Measurements from ENCODE around the gene MLLT11.

The MLLT11 gene

GRCh38 chr1:151037032-151037431 is 23.2 kb upstream of the MLLT11 start:
- Histone ChIP-seq H3K4me3 (ENCODE audit: insufficient read depth, low read length, poor library complexity, severe bottlenecking) (no peak overlapping the region), H3K27ac (ENCODE audit: low read depth, low read length) (no peak overlapping the region), H3K36me3 (ENCODE audit: low read length) (no peaks in the 10 kb centered on the region), H3K9me2 (replicated peaks; ENCODE audit: insufficient read depth, low read length) (no peaks in the 10 kb centered on the region), H4K20me1 (ENCODE audit: low read depth, low read length) (no peaks in the 10 kb centered on the region), H3K9me3 (ENCODE audit: insufficient read depth, low read length) (no peaks in the 10 kb centered on the region), H3K27me3 (ENCODE audit: low read length) (no peaks in the 10 kb centered on the region), H2AFZ (ENCODE audit: low read depth, low read length, severe bottlenecking) (no peak overlapping the region), H3K4me2 (ENCODE audit: low read depth, low read length, poor library complexity, severe bottlenecking) (no peak overlapping the region), H3F3A (ENCODE audit: insufficient read depth) (no peaks in the 10 kb centered on the region), H3K79me2 (ENCODE audit: insufficient read depth, low read length) (no peaks in the 10 kb centered on the region), H3K9ac (ENCODE audit: low read length) (no peak overlapping the region)
- TF ChIP-seq, protein P1, sequence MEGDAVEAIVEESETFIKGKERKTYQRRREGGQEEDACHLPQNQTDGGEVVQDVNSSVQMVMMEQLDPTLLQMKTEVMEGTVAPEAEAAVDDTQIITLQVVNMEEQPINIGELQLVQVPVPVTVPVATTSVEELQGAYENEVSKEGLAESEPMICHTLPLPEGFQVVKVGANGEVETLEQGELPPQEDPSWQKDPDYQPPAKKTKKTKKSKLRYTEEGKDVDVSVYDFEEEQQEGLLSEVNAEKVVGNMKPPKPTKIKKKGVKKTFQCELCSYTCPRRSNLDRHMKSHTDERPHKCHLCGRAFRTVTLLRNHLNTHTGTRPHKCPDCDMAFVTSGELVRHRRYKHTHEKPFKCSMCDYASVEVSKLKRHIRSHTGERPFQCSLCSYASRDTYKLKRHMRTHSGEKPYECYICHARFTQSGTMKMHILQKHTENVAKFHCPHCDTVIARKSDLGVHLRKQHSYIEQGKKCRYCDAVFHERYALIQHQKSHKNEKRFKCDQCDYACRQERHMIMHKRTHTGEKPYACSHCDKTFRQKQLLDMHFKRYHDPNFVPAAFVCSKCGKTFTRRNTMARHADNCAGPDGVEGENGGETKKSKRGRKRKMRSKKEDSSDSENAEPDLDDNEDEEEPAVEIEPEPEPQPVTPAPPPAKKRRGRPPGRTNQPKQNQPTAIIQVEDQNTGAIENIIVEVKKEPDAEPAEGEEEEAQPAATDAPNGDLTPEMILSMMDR (IDR thresholded peaks at IDR 0.05; ENCODE audit: insufficient read depth, low read length, poor library complexity, severe bottlenecking), result no peak
- no peak for TF ChIP-seq EZH2phosphoT487 (conservative IDR thresholded peaks at IDR 0.05; ENCODE audit: low read length)

DNA sequence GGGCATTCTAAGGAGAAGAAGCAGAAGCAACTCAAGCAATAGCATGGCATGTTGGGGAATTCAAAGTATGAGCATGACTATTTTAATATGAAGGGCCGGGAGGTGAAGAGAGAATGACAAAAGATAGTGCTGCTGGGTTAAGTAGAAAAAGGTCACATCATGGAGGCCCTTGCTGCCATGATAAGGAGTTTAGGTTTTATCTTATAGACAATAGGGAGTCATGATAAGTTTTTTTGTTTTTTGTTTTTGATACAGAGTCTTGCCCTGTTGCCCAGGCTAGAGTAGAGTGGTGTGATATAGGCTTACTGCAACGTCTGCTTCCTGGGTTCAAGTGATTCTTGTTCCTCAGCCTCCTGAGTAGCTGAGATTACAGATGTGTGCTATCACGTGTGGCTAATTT is 20.7 kb upstream of the MLLT11 start:
- Histone ChIP-seq H3F3A (ENCODE audit: insufficient read depth) (no peaks in the 10 kb centered on the region), H3K9me3 (ENCODE audit: insufficient read depth, low read length) (no peaks in the 10 kb centered on the region), H3K36me3 (ENCODE audit: low read length) (no peaks in the 10 kb centered on the region), H3K4me3 (ENCODE audit: insufficient read depth, low read length, poor library complexity, severe bottlenecking) (no peak overlapping the region), H4K20me1 (ENCODE audit: low read depth, low read length) (no peaks in the 10 kb centered on the region), H2AFZ (ENCODE audit: low read depth, low read length, severe bottlenecking) (no peak overlapping the region), H3K4me2 (ENCODE audit: low read depth, low read length, poor library complexity, severe bottlenecking) (no peak overlapping the region), H3K79me2 (ENCODE audit: insufficient read depth, low read length) (no peaks in the 10 kb centered on the region), H3K27ac (ENCODE audit: low read depth, low read length) (no peak overlapping the region), H3K27me3 (ENCODE audit: low read length) (no peaks in the 10 kb centered on the region), H3K9ac (ENCODE audit: low read length) (no peak overlapping the region), H3K9me2 (replicated peaks; ENCODE audit: insufficient read depth, low read length) (no peaks in the 10 kb centered on the region)
- TF ChIP-seq EZH2phosphoT487 (conservative IDR thresholded peaks at IDR 0.05; ENCODE audit: low read length), result no peak
- TF ChIP-seq, protein P1 (IDR thresholded peaks at IDR 0.05; ENCODE audit: insufficient read depth, low read length, poor library complexity, severe bottlenecking), result no peak

DNA sequence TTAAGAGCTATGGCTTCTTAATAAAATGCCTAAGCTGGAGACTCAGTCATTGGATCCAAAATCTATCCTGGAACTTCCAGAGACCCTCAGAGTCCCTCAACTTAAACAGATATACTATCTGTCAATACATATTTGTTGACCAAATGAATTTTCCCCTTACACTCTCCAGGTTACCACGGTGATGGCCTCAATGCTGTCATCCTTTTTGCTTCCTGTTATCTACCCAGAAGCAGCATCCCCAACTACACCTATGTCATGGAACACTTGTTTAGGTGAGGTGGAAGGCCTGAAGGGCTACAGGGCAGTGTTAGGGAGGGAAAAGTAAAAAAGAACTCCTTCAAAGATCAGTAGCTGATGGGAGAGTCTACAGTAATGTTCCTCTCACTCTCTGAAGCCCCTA is 17.0 kb upstream of the MLLT11 start:
- Histone ChIP-seq H3K4me2 (ENCODE audit: low read depth, low read length, poor library complexity, severe bottlenecking) (no peak overlapping the region), H3K9me3 (ENCODE audit: insufficient read depth, low read length) (no peaks in the 10 kb centered on the region), H3F3A (ENCODE audit: insufficient read depth) (no peaks in the 10 kb centered on the region), H3K79me2 (ENCODE audit: insufficient read depth, low read length) (no peaks in the 10 kb centered on the region), H3K9me2 (replicated peaks; ENCODE audit: insufficient read depth, low read length) (no peaks in the 10 kb centered on the region), H3K4me3 (ENCODE audit: insufficient read depth, low read length, poor library complexity, severe bottlenecking) (no peak overlapping the region), H2AFZ (ENCODE audit: low read depth, low read length, severe bottlenecking) (no peak overlapping the region), H3K9ac (ENCODE audit: low read length) (no peak overlapping the region), H3K36me3 (ENCODE audit: low read length) (no peaks in the 10 kb centered on the region), H4K20me1 (ENCODE audit: low read depth, low read length) (no peaks in the 10 kb centered on the region), H3K27ac (ENCODE audit: low read depth, low read length) (no peak overlapping the region), H3K27me3 (ENCODE audit: low read length) (no peaks in the 10 kb centered on the region)
- TF ChIP-seq, protein P1 (IDR thresholded peaks at IDR 0.05; ENCODE audit: insufficient read depth, low read length, poor library complexity, severe bottlenecking), result no peak
- no peak for TF ChIP-seq EZH2phosphoT487 (conservative IDR thresholded peaks at IDR 0.05; ENCODE audit: low read length)

GRCh38 chr1:151047591-151047924 is 12.6 kb upstream of the MLLT11 start, which contains the start of gene C1orf56:
Gene C1orf56 (plus strand): TSS chr1:151047751. CDS start chr1:151047848, 97 bp downstream.
- Histone ChIP-seq H3F3A (ENCODE audit: insufficient read depth) (peaks cover 16% of the 10 kb centered on the region; the same call in 1 of the 2 replicates), H3K9ac (ENCODE audit: low read length) (peak within 1 kb of the TSS; percentile 57), H3K79me2 (ENCODE audit: insufficient read depth, low read length) (no peaks in the 10 kb centered on the region), H4K20me1 (ENCODE audit: low read depth, low read length) (no peaks in the 10 kb centered on the region), H3K27me3 (ENCODE audit: low read length) (no peaks in the 10 kb centered on the region), H2AFZ (ENCODE audit: low read depth, low read length, severe bottlenecking) (peak within 1 kb of the TSS; percentile 52), H3K27ac (ENCODE audit: low read depth, low read length) (no peak within 1 kb of the TSS), H3K36me3 (ENCODE audit: low read length) (no peaks in the 10 kb centered on the region), H3K9me2 (replicated peaks; ENCODE audit: insufficient read depth, low read length) (no peaks in the 10 kb centered on the region), H3K4me3 (ENCODE audit: insufficient read depth, low read length, poor library complexity, severe bottlenecking) (peak within 1 kb of the TSS; percentile 47), H3K9me3 (ENCODE audit: insufficient read depth, low read length) (no peaks in the 10 kb centered on the region), H3K4me2 (ENCODE audit: low read depth, low read length, poor library complexity, severe bottlenecking) (peak within 1 kb of the TSS; percentile 60)
- TF ChIP-seq, protein P1 (IDR thresholded peaks at IDR 0.05; ENCODE audit: insufficient read depth, low read length, poor library complexity, severe bottlenecking), result no peak
- TF ChIP-seq EZH2phosphoT487 (conservative IDR thresholded peaks at IDR 0.05; ENCODE audit: low read length), result no peak
